ENCODE measurements around the gene CD82.

DNA sequence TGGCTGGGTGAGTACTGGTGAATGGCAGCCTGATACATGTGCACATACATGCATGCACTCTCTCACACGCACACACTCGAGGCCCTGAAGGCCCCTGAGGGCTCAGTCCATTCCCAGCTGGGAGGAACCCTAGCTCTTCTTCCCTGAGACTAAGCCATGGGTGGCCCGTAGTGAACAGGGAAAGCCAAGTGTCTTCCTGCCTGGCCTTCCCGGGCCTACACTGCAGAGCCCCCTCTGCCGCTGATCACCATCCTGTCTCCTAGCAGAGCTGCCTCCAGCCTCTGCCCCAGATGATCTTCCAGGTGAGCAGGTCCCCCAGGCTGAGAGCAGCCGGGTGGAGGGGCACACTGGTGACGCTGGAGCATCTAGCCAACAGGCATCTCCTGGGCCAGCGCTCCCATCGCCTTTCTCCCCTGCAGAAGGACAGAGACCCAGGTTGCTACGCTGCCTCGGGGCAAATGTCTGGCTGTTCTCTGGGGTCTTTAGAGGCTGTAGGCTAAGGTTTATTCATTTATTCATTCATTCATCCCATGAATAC, 57.3 kb downstream of the CD82 start:
- TF ChIP-seq RARB (CRISPR knock-in tag; IDR thresholded peaks at IDR 0.05) (no peak), ZFP30 (CRISPR knock-in tag; IDR thresholded peaks at IDR 0.05) (no peak), SNAI2 (CRISPR knock-in tag; IDR thresholded peaks at IDR 0.05) (no peak), OSR1 (CRISPR knock-in tag; IDR thresholded peaks at IDR 0.05) (no peak), ARNTL (CRISPR knock-in tag; IDR thresholded peaks at IDR 0.05; ENCODE audit: borderline replicate concordance, low read depth) (no peak), TCF4 (CRISPR knock-in tag; IDR thresholded peaks at IDR 0.05; ENCODE audit: borderline replicate concordance) (no peak), ZFP3 (CRISPR knock-in tag; IDR thresholded peaks at IDR 0.05) (no peak), CSDC2 (CRISPR knock-in tag; IDR thresholded peaks at IDR 0.05) (no peak)
- TF ChIP-seq, protein P1, sequence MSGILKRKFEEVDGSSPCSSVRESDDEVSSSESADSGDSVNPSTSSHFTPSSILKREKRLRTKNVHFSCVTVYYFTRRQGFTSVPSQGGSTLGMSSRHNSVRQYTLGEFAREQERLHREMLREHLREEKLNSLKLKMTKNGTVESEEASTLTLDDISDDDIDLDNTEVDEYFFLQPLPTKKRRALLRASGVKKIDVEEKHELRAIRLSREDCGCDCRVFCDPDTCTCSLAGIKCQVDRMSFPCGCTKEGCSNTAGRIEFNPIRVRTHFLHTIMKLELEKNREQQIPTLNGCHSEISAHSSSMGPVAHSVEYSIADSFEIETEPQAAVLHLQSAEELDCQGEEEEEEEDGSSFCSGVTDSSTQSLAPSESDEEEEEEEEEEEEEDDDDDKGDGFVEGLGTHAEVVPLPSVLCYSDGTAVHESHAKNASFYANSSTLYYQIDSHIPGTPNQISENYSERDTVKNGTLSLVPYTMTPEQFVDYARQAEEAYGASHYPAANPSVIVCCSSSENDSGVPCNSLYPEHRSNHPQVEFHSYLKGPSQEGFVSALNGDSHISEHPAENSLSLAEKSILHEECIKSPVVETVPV (CRISPR knock-in tag; IDR thresholded peaks at IDR 0.05), result no peak
- TF ChIP-seq, protein P2, sequence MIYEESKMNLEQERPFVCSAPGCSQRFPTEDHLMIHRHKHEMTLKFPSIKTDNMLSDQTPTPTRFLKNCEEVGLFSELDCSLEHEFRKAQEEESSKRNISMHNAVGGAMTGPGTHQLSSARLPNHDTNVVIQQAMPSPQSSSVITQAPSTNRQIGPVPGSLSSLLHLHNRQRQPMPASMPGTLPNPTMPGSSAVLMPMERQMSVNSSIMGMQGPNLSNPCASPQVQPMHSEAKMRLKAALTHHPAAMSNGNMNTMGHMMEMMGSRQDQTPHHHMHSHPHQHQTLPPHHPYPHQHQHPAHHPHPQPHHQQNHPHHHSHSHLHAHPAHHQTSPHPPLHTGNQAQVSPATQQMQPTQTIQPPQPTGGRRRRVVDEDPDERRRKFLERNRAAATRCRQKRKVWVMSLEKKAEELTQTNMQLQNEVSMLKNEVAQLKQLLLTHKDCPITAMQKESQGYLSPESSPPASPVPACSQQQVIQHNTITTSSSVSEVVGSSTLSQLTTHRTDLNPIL (CRISPR knock-in tag; IDR thresholded peaks at IDR 0.05; ENCODE audit: low read depth), result no peak

Data from SK-N-SH treated with all-trans-retinoic acid at 6 μM for 48 hours (cell line).